ENCODE results near the gene MUSK.

- TF ChIP-seq ZNF384 (IDR thresholded peaks at IDR 0.05) (no peak), HDGF (IDR thresholded peaks at IDR 0.05; ENCODE audit: borderline replicate concordance) (no peak), FOXK2 (IDR thresholded peaks at IDR 0.05) (no peak), SP1 (IDR thresholded peaks at IDR 0.05) (no peak), FOXM1 (IDR thresholded peaks at IDR 0.05; ENCODE audit: borderline replicate concordance) (no peak), TARDBP (IDR thresholded peaks at IDR 0.05) (no peak), BHLHE40 (IDR thresholded peaks at IDR 0.05; ENCODE audit: borderline replicate concordance) (no peak), ARNT (IDR thresholded peaks at IDR 0.05) (no peak), PKNOX1 (IDR thresholded peaks at IDR 0.05) (no peak), SUZ12 (IDR thresholded peaks at IDR 0.05) (no peak), ELF4 (IDR thresholded peaks at IDR 0.05) (no peak), CTBP1 (IDR thresholded peaks at IDR 0.05; ENCODE audit: borderline replicate concordance) (no peak)
These were observed 157.4 kb downstream of the MUSK start for GRCh38 chr9:110825950-110826349.

Measured in HEK293T (cell line).